Lung (tissue), 12 donors: ENCODE measurements around the gene OLR1. TPM values are rescaled to one million over a fixed set of nuclear protein-coding genes. Genes with fewer than 3 reads are reported as not detected.
A peak's percentile ranks its signal among the peaks of the same experiment; 100 is the strongest.

ENCODE experiments used
- ATAC-seq: fragments of 200-7000 bp; cut with Tn5 transposase; one replicate; pipeline ENCODE4 v1.9.1; 2020; ENCODE audit warnings: moderate number of reproducible peaks; ENCODE audit not compliant: insufficient read depth, low FRiP score
- DNase-seq, 3 donors: peaks; one replicate each; pipeline ENCODE4 v3.0.0-alpha.2; 2013 to 2017
- H3K27ac ChIP-seq, 2 donors: one replicate each; pipeline ENCODE4 v1.5.1; 2013; ENCODE audit warnings: mild to moderate bottlenecking in 2 of 2, moderate library complexity in 2 of 2, control low read depth in 1 of 2, inconsistent platforms in 1 of 2, low read depth in 1 of 2, low read length in 1 of 2
- H3K27me3 ChIP-seq, 3 donors: one replicate each; pipeline ENCODE4 v1.5.1; 2013; ENCODE audit warnings: low read length in 2 of 3; ENCODE audit not compliant: control insufficient read depth in 3 of 3, insufficient read depth in 3 of 3
- H3K36me3 ChIP-seq, 4 donors: one replicate each; pipeline ENCODE4 v1.5.1; 2013; ENCODE audit warnings: low read length in 4 of 4, mild to moderate bottlenecking in 1 of 4, moderate library complexity in 1 of 4; ENCODE audit not compliant: control insufficient read depth in 4 of 4, insufficient read depth in 4 of 4
- H3K4me1 ChIP-seq, 5 donors: one replicate each; pipeline ENCODE4 v1.5.1; 2013; ENCODE audit warnings: low read length in 5 of 5, mild to moderate bottlenecking in 2 of 5, moderate library complexity in 1 of 5; ENCODE audit not compliant: control insufficient read depth in 5 of 5, insufficient read depth in 5 of 5
- H3K4me3 ChIP-seq: one replicate; pipeline ENCODE4 v1.5.1; 2013; ENCODE audit warnings: mild to moderate bottlenecking, control low read depth, moderate library complexity
- H3K9ac ChIP-seq, 2 donors: one replicate each; pipeline ENCODE4 v1.5.1; 2013; ENCODE audit warnings: low read length in 2 of 2, control low read depth in 1 of 2; ENCODE audit not compliant: insufficient read depth in 1 of 2
- H3K9me3 ChIP-seq, 4 donors: one replicate each; pipeline ENCODE4 v1.5.1; 2013; ENCODE audit warnings: low read length in 3 of 4, mild to moderate bottlenecking in 1 of 4, moderate library complexity in 1 of 4; ENCODE audit not compliant: control insufficient read depth in 4 of 4, insufficient read depth in 3 of 4
- WGBS, 2 donors: extraction: QIAGEN DNeasy Blood & Tissue Kit; methylation state at CpG; one replicate each; pipeline ENCODE4 v1.1.7; 2013; 5-methylcytosine and 5-hydroxymethylcytosine counted together
- polyA plus RNA-seq, 2 donors: library from polyadenylated mRNA; stranded (reverse); fragments of 200-250 nt; gene quantifications; one replicate each; pipeline ENCODE4 v1.2.1, GENCODE V29; 2013
- total RNA-seq, 2 donors: library from RNA; depleted of rRNA in 1 of 2; stranded (reverse); fragments of >200 nt in 1 of 2; gene quantifications; one replicate each; pipeline ENCODE4 v1.2.1, GENCODE V29; 2014 to 2021
- TF ChIP-seq, protein P1 (sequence below): IDR thresholded peaks from 2 replicates; pipeline ENCODE4 v1.5.1; 2012; ENCODE audit warnings: mild to moderate bottlenecking; ENCODE audit errors: control extremely low read depth, extremely low read depth
- donor health status: control.
- donor health status: control.
- donor health status: Bipolar disorder and iron deficiency.
- donor health status: healthy.
- donor health status: DM: yes; HTN: yes; CAD: no.

Gene OLR1
- total and polyA plus RNA-seq, 4 donors, result 11.3 to 52.1 (median 21.6) TPM

DNA sequence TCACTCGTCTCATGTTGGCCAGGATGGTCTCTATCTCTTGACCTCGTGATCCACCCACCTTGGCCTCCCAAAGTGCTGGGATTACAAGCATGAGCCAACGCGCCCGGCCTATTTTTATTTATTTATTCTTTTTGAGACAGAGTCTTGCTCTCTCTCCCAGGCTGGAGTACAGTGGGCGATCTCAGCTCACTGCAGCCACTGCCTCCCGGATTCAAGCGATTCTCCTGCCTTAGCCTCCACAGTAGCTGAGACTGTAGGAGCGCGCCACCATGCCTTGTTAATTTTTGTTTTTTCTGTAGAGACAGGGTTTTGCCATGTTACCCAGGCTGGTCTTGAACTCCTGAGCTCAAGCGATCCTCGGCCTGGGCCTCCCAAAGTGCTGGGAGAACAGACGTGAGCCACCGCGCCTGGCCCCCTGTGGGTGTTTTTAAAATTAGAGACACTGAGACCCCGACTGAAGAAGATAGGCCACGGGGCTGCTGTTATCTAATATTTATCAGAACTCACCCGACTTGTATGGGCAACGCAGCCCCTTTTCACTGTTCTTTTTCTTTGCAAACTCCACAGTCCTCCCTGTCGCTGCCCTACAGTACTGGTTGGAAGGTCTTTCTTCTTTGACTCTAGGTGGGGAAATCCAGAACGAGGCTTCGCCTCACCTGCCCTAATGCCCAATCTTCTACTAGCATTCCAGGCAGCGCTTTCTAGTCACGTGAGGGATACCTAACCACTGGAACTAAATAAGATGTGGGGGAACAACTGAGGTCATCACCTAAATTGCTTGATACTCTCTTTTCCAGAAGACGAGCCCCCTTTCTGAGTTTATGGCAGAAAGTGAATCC, 39.4 kb upstream of the OLR1 start:
- peaks cover 0 to 16% (median 8%) of the 10 kb centered on the region in 5 donors for H3K4me1 ChIP-seq
- ATAC-seq (no peak), DNase-seq (no peak)
- H3K36me3 ChIP-seq, result no peaks in the 10 kb centered on the region
- H3K27ac ChIP-seq, result peak overlapping the region in 1 of 2 donors; percentile 39
- no peak overlapping the region for H3K4me3 ChIP-seq
- H3K27me3 ChIP-seq, result no peaks in the 10 kb centered on the region
- H3K9ac ChIP-seq, result no peak overlapping the region
- TF ChIP-seq, protein P1, sequence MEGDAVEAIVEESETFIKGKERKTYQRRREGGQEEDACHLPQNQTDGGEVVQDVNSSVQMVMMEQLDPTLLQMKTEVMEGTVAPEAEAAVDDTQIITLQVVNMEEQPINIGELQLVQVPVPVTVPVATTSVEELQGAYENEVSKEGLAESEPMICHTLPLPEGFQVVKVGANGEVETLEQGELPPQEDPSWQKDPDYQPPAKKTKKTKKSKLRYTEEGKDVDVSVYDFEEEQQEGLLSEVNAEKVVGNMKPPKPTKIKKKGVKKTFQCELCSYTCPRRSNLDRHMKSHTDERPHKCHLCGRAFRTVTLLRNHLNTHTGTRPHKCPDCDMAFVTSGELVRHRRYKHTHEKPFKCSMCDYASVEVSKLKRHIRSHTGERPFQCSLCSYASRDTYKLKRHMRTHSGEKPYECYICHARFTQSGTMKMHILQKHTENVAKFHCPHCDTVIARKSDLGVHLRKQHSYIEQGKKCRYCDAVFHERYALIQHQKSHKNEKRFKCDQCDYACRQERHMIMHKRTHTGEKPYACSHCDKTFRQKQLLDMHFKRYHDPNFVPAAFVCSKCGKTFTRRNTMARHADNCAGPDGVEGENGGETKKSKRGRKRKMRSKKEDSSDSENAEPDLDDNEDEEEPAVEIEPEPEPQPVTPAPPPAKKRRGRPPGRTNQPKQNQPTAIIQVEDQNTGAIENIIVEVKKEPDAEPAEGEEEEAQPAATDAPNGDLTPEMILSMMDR, result no peak
- H3K9me3 ChIP-seq, result no peaks in the 10 kb centered on the region
- 94 to 95% methylated on average over 25 of the region's 25 CpGs for WGBS, 2 donors

DNA sequence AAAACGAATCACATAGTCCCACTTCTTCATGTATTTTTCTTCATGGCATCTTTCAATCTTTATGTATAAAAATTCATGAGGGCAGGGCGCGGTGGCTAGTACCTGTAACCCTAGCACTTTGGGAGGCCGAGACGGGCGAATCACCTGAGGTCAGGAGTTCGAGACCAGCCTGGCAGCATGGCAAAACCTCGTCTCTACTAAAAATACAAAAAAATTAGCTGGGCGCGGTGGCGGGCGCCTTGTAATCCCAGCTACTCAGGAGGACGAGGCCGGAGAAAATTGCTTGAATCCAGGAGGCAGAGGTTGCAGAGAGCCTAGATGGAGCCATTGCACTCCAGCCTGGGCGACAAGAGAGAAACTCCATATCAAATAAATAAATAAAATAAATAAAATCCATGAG, 38.3 kb upstream of the OLR1 start:
- WGBS, 2 donors, result 95 to 97% methylated on average over 15 of the region's 15 CpGs
- Histone ChIP-seq H3K36me3 (no peaks in the 10 kb centered on the region), H3K27ac (no peak overlapping the region), H3K4me3 (no peak overlapping the region), H3K9ac (no peak overlapping the region), H3K27me3 (no peaks in the 10 kb centered on the region), H3K9me3 (no peaks in the 10 kb centered on the region), H3K4me1 (peaks cover 0 to 16% (median 6%) of the 10 kb centered on the region in 5 donors)
- ATAC-seq, result no peak
- no peak for DNase-seq
- TF ChIP-seq, protein P1, result no peak

DNA sequence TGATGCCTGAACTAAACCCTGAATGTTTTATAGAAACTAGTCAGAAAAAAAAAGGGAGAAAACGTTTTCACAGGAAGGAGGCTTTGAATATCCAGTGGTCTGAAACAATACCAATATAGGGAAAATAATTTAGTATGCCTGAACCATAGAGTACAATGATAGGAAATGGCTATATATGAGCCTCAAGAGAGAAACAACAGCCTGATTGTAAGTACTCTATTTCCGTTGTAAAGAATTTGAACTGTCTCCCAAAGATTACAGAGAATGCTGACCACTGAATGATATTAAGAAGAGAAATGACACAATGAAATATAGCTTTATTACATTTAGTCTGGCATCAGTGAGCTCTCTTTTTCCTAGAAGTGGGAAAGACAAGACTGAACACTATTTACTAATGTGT, 35.2 kb upstream of the OLR1 start:
- Histone ChIP-seq H3K9me3 (no peaks in the 10 kb centered on the region), H3K36me3 (no peaks in the 10 kb centered on the region), H3K4me3 (no peak overlapping the region), H3K9ac (no peak overlapping the region), H3K4me1 (no peaks in the 10 kb centered on the region), H3K27ac (no peak overlapping the region), H3K27me3 (peaks cover 0 to 2% (median 0%) of the 10 kb centered on the region in 3 donors)
- DNase-seq (no peak), ATAC-seq (no peak)
- TF ChIP-seq, protein P1, result no peak
- 26 to 31% methylated on average over 2 of the region's 2 CpGs for WGBS, 2 donors
